Activated CD8-positive, alpha-beta memory T cell treated with anti-CD3 and anti-CD28 coated beads, Interleukin-2, amount 50 U/mL, for 1 hour (primary cell): ENCODE measurements around the gene ZNF385B.
"Not testable (repeated sequence)": the region's sequence is repeated elsewhere in the genome, so short reads cannot be mapped to it uniquely, and the experiment has no call there.

Source experiments
- DNase-seq: peaks from one replicate; pipeline ENCODE4 v3.0.0-alpha.2; 2020; ENCODE audit errors: extremely low read depth

Gene ZNF385B

DNA sequence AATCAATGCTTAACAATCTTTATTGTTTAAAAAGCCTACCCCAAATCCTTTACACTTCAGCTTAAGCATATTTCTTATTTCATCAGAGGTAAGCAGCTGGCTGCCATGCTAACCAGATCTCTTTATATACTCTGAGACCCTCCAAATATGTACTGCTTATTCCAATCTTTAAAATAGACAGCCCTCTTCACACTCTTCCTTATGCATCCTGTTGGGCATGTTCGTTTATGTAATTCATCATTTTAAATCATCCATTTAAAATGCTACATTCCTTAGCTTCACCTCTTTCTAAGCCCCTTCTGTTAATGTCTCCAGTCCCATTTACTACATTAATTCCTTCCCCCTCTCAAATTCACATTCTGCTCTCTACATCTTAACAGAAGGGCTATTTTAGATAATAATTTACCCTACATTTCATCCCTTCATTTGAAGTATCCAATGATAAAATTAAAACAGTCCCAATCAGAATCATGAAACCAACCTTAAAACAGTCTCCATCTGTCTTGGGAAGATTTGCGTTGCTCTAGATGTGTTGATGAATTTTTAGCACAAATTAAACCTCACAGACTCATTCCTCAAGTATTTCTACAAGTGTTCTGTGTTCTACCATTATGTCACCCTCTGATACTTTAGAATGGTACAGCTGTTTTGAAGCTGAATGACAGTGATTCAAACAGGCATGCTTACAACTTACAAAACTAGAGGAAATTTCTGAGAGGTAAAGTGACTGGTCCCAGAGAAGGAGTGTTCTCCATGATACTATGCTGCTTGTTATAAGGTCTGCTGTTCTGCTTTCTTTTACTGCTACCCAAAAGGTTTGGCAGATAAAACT is 59.1 kb downstream of the ZNF385B start:
- DNase-seq: no peak

DNA sequence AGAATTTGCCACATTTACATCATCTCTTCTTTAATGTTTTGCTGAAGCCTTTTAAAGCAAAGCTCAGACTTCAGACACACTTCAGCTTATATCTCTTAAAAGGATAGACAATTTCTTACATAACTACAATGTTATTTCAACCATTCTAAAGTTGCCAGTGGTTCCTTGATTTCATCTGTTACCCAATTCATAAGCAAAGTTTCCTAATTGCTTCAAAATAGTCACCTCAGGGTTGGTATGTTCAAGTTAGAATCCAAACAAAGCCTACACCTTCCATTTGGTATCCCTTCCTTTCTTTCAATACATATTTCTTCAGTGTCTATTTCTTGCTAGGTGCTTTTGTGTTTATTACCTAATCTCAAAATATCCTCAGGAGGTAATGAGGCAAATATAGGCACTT is 60.6 kb downstream of the ZNF385B start:
- no peak for DNase-seq

DNA sequence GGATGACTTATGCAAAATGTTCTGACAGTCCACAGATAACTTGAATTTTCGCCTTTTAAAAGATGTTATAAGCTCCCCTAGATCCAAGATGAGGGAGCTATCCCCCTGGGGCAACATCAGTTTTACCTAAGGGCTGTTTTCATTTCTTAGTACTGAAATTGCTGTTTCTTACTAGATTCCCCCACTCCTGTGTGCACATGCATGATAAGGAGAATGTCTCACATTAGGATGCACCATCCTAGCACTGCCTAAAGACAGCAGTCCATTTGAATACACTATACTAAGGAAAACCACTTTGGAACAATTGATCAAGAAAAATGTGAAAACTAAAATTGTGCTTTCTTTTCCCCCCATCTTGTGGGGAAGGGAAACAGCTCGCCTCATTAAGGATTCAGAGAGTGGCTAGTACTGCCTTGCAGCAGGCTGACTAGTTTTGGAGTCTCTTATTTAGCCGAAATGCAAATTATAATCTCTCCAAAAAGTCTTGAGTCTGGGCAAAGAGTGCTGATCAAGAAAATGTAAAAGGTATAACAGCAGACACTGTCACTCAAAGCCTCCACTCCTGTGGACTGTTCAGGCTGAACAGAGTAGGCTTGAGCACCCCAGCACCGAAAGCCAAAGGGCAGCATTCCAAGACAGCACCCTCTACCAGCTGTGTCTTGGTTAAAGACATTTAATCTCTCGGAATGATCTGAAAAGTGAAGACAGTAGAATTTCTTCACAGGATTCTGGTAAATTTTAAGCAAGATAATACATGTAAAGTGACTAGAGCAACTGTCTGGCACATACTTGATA is 65.0 kb downstream of the ZNF385B start:
- no peak for DNase-seq

DNA sequence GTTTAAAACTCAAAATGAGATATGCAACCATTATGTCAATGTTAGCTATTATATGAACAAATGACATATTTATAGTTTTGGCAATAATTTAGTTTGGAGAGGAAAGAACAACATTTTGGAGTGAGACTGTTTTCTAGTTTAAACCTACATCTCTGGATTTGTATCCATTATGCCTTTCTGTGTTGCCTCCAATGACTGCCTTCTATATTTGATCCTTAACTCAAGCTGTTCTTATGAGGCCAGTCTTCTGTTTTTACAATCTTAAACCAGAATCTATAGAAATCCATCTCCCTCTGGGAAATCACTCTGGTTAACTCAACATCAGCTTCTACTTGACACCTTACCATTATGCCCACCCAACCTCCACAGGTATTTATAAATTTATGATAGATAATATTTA is 67.5 kb downstream of the ZNF385B start:
- DNase-seq: no peak

DNA sequence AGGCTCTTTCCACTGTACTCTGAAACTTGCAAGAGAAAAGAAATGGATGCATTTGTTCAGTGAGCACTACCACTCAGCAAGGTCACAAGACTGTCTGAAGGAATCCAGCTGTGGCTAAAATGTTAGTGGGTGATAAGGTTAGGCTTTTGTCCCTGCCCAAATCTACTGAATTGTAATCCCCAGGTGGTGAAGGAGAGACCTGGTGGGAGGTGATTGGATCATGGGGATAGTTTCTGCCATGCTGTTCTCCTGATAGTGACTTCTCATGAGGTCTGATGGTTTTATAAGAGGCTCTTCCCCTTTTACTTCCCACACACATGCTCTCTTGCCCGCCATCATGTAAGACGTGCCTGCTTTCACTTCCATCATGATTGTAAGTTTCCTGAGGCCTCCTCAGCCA is 68.2 kb downstream of the ZNF385B start:
- no peak for DNase-seq

DNA sequence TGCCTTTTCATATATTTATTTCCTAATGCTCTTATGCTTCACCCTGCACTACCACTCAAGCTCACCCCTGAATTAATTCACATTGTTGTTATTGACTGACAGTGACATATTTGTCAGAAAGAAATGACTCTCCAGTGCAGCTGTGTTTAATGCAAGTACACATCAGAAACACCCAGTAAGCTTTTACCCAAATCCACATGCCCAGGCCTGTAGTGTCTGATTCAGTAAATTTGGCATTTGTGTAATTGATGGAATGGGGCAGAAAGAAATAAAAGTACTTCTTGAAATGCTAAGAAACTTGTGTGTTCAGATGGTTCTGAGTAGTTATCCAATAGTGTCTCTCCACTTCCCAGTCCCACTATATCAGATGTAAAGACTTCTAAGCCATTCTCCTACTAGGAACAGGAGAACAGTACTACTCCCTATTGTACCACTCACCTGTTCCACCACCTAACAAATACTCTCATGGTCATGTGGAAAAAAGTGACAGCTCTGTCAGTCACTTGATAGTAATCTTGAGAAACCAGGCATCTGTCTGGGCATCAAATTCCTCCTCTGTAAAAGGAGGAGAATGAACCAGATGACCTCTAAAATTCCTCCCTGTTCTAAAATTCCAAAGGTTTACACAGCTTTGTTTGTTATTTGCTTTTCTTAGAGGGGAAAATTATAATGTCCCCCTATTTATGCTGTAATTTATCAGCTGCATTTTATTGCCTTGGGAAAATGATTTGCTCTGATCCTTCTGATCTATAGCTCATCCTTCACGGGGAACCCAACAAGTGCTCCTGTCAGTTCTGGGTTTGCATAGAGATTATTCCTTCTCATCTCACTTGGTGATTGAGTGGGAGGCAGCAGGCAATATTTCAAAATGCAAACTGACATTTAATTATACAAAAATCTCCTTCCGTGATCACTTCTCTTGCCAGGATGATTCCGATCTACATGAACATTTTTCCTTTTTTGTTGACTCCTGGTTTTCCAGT is 70.9 kb downstream of the ZNF385B start:
- no peak for DNase-seq

DNA sequence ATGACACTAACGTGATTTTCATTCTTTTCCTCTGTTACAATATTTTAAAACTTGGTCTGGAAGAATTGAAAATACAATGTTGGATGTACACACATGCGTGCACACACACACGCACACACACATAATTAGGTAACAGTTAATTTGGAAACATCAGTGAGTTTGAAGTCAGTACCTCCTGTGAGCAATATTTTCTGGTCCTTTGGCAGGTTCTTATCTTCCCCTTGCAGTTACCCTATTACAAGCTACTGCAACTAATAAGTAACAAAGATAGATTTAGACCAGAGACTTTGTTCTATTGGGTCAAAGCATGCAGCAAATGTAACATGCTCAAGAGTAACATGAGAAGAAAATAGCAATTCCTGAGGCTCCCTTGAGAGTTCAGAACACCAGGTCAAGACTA is 73.3 kb downstream of the ZNF385B start:
- no peak for DNase-seq

DNA sequence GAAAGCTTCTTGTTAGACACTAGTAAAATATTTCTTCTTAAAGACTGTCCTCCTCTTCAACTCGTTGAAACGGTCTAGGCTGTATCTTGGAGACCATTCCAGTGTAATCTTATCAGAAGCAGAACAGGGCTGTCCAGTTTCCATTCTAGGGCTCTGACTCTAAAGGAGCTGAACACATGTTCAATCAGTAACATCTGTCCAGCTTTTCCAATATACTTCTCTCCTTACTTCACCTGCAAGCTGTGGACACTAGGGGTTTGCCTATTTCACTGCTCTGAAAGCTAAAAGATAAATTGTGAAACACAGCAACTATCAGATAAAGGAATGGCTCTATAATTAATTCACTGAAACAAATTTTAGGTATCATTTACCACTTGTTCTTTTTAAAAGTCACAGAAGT is 73.8 kb downstream of the ZNF385B start:
- no peak for DNase-seq

DNA sequence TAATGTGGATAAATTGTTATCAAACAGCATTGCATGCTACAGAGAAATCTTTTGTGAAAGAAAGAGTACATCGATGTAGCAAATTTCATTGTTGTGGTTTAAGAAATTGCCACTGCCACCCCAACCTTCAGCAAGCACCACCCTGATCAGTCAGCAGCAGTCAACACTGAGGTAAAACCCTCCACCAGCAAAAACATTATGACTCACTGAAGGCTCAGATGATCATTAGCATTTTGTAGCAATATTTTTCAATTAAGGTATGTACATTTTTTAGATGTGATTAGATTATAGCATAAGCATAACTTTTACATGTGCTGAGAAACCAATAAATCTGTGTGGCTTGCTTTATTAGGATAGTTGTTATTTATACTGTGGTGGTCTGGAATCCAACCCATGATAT is 75.5 kb downstream of the ZNF385B start:
- no peak for DNase-seq

DNA sequence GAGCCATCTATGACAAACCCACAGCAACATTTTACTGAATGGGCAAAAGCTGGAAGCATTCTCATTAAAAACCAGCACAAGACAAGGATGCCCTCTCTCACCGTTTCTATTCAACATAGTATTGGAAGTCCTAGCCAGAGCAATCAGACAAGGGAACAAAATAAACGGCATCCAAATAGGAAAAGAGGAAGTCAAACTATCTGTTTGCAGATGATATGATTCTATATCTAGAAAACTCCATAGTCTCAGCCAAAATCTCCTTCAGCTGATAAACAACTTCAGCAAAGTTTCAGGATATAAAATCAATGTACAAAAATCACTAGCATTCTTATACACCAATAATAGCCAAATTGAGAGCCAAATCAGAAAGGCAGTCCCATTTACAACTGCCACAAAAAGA is 79.1 kb downstream of the ZNF385B start:
- not testable (repeated sequence) for DNase-seq

DNA sequence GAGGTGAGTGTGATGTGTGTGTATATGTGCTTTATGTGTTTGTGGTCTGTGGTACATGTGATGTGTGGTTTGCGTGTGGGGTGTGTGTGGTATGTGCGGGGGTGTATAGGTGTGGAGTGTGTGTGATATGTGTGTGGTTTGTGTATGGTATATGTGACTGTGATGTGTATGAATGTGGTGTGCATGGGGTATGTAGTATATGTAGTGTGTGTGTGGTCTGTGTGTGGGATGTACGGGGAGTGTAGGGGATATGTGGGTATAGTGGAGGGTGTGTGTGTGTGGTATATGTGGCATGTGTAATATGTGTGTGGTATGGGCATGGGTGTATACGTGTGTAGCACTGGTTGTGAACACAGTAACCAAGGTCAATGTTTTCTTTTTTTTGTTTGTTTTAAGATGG is 87.4 kb downstream of the ZNF385B start:
- DNase-seq: no peak

DNA sequence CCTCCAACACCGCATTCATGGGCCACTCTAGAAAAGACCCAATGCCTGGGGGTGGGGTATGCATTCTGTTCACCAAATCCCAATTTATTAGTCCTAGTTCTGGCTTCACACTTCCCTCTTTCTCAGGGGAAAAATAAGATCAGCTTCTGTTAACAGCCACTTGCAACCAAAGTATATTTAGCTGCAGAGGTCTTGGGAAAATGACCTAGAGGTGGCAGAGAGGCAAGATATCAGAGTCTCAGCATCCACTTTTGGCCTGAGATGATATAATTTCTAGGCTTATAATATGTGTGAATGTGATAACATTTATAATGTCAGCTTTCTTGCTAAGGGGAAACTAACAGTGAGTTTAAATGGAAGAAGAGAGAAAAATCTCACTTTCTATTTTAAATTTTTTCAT is 89.1 kb downstream of the ZNF385B start:
- DNase-seq: no peak

DNA sequence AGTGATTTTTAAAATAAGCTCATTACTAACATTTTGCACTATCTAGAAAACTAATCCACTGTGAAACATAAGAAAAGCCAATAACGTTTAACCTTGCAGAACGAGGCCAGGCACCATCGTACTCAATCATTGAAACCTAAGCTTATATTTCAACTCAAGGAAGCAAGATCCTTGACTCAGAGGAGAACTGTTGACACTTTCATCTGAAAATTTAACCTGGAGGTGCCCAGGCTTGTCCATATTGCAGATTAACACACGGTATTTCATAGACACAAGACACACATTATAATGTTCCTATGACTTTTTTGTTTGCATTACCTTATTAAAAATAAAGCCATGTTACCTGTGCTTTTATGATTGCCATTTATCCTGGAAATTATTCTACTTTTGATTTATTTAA is 89.6 kb downstream of the ZNF385B start:
- DNase-seq: no peak

DNA sequence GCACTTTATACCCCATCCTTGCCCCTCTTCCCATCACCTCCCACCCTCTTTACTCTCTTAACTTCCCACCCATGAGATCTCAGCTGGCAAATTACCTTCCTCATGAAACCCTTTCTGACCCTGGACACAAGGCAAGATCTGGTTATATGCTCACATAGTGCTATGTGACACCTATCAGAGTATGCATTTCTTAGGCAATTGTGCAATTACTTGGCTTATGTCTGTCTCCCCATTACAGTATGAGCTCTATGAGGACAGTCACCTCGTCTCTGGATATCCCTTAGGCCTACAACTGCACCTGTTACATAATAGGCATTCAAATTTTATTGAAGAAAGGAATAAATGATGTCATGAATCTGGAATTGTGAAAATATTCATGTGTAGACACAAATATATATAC is 91.4 kb downstream of the ZNF385B start:
- DNase-seq: no peak

DNA sequence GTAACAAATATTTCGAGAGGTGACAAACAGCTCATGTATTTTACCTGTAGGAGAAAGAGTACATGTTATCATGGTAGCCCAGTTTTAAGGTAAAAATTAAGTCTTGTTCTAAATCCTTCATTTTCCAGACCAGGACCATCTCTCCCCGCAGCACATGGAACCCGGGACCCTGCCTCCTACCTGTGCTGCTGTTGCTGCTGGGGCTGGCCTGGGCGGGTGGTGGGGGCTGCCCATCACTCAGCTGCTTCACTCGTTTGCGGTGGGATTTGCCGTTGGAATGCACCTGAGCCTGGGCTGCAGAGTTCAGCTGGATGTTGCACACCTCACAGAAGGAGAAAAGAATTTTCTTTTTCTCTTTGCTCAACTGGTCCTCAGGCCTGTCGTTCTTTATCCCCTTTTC is 92.1 kb downstream of the ZNF385B start:
- DNase-seq: no peak

DNA sequence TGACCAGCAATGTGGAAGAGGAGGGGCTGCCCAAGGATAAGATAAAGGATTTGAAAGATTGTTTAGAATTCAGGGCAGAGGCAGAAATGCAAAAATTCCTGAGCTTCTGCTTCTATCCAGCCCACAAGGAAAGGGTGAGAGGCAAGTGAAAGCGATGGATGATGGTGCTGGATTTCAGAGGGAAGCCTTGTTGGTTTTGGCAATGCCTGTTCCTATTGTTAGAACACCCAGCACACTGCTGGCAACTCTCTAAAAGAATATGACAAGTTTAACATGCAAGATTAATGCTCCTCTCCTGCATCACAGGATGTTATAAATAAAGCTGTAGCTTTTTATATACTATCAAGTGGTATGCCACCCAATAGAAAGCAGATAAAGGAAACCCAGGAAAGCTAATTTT is 92.6 kb downstream of the ZNF385B start:
- DNase-seq: no peak

DNA sequence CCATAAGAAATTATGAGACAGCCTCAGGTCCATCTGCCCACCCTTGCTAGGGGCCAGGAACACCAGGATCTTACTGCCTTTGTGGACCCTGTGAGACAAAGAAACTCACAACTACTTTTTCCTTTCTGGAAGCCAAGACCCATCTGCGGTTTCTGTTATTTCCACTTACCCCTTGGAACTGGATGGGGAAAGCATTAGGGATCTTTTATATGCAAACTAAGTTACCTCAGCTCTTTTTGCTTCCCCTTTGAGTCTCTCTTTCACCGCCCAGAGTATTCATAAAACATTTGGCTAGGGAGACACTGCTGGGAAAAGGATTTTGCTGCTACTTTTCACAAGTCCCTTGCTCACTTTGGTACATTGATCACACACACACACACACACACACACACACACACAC is 95.7 kb downstream of the ZNF385B start:
- DNase-seq: no peak

DNA sequence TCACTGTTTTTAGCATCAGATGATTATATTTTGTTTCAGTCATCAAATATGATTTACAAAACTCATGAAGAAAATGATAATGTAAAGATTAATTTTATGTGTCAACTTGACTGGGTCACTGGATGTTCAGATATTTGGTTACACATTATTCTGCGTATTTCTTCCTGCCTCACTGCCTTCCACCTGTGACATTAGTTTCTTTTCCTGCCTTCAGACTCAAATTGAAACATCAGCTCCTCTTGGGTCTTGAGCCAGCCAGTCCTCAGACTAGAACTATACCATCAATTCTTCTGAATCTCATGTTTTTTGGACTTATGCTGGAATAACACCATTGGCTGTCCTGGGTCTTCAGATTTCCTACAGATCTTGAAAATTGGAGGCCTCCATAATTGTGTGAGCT is 96.7 kb downstream of the ZNF385B start:
- DNase-seq: no peak

DNA sequence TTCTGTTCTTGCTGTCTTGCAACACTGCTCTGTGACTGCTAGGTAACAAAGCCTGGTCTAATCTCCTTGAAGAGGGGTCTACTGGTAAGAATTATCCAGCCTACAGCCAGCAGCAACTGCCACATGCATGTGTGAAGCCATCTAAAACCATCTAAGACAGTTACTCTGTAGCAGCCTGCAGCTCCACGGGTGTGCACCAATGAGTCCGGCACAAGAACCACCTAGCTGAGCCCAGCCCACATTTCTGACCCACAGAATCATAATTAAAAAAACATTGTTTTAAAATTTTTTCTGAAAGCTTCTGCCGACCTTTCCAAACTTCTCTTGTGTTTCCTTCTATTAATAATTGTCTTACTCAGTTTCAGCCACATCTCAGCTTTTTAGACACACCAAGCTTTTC is 102.8 kb downstream of the ZNF385B start:
- DNase-seq: no peak

DNA sequence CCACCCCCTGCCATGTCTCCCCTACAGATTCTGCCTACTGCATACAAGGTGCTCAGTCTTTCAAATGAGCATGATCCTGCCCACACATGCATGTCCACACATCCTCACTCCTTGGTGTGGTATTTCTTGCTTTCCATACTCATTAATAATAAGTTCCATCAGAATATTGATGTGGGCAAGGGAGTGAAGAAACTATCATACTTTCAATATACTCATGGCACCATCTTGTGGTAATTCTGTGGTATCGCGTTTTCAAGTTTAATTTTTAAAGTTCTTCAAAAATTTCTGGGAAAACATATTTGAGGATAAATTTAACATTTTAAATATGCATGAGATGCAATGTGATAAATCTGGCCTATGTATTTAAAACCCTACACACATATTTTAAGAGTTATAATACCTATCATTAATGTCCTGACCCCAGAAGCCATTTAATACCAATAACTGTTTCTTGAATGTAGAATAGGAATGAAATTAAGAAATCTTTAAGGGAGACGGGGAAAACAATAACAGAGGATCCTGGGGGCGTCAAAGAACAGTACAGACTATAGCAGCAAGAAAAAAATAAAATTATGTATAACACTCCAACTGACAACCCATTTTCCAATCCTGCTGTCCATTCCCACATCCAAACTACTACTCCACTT is 110.1 kb downstream of the ZNF385B start:
- no peak for DNase-seq

DNA sequence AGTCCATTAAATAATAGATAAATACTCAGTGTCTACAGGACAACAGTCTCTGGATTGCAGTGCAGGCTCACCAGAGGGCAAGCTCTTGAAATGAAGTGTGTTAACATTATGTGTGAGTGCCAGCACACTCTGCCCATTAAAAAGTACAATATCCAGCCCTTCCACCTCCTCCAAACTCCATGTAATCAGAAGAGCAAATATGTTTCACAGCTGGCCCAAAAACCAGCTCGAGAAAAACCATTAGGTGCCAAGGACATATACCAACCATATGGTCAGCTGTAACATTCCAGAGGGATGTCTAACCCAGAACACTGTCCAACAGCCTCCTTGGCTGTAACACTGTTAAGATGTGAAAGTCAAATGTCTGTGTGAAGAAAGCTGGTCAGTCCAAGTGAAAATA is 112.2 kb downstream of the ZNF385B start:
- DNase-seq: no peak

DNA sequence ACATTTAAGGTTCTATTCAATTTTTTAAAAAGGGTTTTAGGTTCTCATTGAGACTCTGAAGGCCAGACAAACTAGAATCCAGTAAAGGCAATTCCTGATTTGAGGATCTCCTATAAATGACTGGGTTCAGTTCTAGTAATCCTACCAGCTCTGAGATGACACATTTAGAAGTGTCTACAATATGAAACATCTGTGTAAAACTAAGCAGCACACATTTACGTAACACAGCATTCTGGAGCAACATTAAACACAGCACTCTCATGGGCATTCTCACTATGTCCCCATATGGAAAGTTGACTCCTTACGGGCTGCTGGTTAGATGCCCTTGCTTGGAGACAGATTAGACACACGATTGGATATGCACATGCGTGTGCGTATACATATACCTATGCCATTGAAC is 114.4 kb downstream of the ZNF385B start:
- no peak for DNase-seq
